ENCODE measurements around the gene TNFRSF12A. TPM values are rescaled to one million over a fixed set of nuclear protein-coding genes. Genes with fewer than 3 reads are reported as not detected.

Gene TNFRSF12A
- total and polyA plus RNA-seq, 9 of the 15 experiments (the other 6 are each of a cell fraction or from before 2014, with no cell fraction given) = 0.41 to 61.8 (median 26.5) TPM

DNA sequence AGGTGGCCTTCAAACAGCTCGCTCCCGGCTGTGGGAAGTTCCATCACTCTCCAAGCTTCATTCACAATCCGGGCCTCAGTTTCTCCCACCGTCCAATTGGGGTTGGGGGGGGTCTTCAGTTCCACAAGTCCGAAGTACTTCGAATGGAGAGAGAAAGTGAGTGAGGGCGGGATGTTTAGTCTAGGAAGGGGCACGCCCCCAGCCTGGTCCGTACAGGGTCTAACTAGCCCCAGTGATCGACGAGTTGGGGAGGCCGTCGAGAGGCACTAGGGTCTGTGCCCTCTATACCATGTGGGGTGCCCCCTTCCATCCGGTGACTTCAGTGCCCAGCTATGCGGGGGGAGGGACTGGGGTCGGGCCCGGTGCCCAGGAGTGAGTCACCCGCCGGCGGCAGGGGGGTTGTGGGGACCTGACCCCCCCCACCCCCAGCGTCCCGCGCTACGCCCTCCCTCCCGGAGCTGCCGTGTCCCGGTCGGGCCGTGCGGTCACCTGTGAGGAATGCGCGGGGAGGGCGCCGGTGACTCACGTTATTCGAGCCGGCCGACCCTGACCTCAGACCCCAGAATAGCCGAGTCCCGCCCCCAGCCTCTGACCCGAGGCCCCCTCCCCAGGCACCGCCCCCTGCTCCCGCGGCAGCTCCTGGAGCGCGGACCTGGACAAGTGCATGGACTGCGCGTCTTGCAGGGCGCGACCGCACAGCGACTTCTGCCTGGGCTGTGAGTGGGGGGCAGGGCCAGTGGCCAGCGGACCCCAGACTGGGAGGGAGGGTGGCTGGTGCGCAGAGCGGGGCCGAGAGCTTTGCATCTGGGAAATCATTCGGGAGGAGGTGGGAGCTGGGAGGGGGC is 658 bp downstream of the TNFRSF12A start (continued):
- TF ChIP-seq, protein P1, sequence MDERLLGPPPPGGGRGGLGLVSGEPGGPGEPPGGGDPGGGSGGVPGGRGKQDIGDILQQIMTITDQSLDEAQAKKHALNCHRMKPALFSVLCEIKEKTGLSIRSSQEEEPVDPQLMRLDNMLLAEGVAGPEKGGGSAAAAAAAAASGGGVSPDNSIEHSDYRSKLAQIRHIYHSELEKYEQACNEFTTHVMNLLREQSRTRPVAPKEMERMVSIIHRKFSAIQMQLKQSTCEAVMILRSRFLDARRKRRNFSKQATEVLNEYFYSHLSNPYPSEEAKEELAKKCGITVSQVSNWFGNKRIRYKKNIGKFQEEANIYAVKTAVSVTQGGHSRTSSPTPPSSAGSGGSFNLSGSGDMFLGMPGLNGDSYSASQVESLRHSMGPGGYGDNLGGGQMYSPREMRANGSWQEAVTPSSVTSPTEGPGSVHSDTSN (CRISPR knock-in tag; IDR thresholded peaks at IDR 0.05; ENCODE audit: low read depth) = no peak
- TF ChIP-seq, protein P1 (tag; conservative IDR thresholded peaks at IDR 0.05; ENCODE audit: low read depth) = no peak
- TF ChIP-seq YY1 (IDR thresholded peaks at IDR 0.05; ENCODE audit: borderline replicate concordance in 1 of 3, control insufficient read depth in 1 of 3, extremely low read depth in 1 of 3, insufficient read depth in 3 of 3, insufficient read length in 1 of 3, insufficient replicate concordance in 2 of 3, low read depth in 1 of 3, low read length in 2 of 3) (peak in 1 of 3 experiments; percentile 5), ZNF253 (CRISPR knock-in tag; conservative IDR thresholded peaks at IDR 0.05) (no peak), RB1 (IDR thresholded peaks at IDR 0.05; ENCODE audit: low read depth) (peak; percentile 20; the same call in 1 of the 2 replicates), ZNF224 (CRISPR knock-in tag; IDR thresholded peaks at IDR 0.05) (no peak), MCM5 (IDR thresholded peaks at IDR 0.05; ENCODE audit: low read depth) (no peak), SMAD1 (IDR thresholded peaks at IDR 0.05; ENCODE audit: low read depth, low read length, partially characterized antibody) (peak; percentile 19), NFIX (CRISPR knock-in tag; IDR thresholded peaks at IDR 0.05; ENCODE audit: low read depth) (no peak), RBM22 (IDR thresholded peaks at IDR 0.05; ENCODE audit: low read depth, low read length, poor library complexity, severe bottlenecking) (peak; percentile 27), GABPA (tag; conservative IDR thresholded peaks at IDR 0.05; ENCODE audit: low read depth) (no peak; the same call in 1 of the 2 replicates)
- TF ChIP-seq, protein P2, sequence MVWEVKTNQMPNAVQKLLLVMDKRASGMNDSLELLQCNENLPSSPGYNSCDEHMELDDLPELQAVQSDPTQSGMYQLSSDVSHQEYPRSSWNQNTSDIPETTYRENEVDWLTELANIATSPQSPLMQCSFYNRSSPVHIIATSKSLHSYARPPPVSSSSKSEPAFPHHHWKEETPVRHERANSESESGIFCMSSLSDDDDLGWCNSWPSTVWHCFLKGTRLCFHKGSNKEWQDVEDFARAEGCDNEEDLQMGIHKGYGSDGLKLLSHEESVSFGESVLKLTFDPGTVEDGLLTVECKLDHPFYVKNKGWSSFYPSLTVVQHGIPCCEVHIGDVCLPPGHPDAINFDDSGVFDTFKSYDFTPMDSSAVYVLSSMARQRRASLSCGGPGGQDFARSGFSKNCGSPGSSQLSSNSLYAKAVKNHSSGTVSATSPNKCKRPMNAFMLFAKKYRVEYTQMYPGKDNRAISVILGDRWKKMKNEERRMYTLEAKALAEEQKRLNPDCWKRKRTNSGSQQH (CRISPR knock-in tag; IDR thresholded peaks at IDR 0.05) = peak; percentile 77; the same call in 1 of the 2 replicates
- TF ChIP-seq, protein P3, sequence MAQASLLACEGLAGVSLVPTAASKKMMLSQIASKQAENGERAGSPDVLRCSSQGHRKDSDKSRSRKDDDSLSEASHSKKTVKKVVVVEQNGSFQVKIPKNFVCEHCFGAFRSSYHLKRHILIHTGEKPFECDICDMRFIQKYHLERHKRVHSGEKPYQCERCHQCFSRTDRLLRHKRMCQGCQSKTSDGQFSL (CRISPR knock-in tag; IDR thresholded peaks at IDR 0.05) = peak; percentile 93
- TF ChIP-seq, protein P3 (tag; IDR thresholded peaks at IDR 0.05) = peak in 1 of 2 experiments; percentile 84; a peak in 2 of 4 replicates
- TF ChIP-seq, protein P4, sequence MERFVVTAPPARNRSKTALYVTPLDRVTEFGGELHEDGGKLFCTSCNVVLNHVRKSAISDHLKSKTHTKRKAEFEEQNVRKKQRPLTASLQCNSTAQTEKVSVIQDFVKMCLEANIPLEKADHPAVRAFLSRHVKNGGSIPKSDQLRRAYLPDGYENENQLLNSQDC (CRISPR knock-in tag; IDR thresholded peaks at IDR 0.05) = no peak
- TF ChIP-seq, protein P5, sequence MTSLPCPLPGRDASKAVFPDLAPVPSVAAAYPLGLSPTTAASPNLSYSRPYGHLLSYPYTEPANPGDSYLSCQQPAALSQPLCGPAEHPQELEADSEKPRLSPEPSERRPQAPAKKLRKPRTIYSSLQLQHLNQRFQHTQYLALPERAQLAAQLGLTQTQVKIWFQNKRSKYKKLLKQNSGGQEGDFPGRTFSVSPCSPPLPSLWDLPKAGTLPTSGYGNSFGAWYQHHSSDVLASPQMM (CRISPR knock-in tag; IDR thresholded peaks at IDR 0.05) = no peak

Data from K562 (cell line).